Heart left ventricle (tissue), 16 donors: ENCODE measurements around the gene CENPV. TPM values are rescaled to one million over a fixed set of nuclear protein-coding genes. Genes with fewer than 3 reads are reported as not detected.

ENCODE experiments used
- ATAC-seq, 4 donors: fragments of 200-7000 bp; cut with Tn5 transposase; one replicate each; pipeline ENCODE4 v1.9.1; 2020 to 2022; ENCODE audit warnings: moderate library complexity in 4 of 4, mild to moderate bottlenecking in 3 of 4, moderate number of reproducible peaks in 1 of 4
- DNase-seq, 5 donors: peaks; one replicate each; pipeline ENCODE4 v3.0.0-alpha.2; 2020
- H3K27ac ChIP-seq, 12 donors: fragments of 200-600 bp; sonication (generic) in 4 of 12; one replicate each; pipeline versions ENCODE4 v1.5.0 to v1.8.0; 2016 to 2022; ENCODE audit warnings: mild to moderate bottlenecking in 2 of 12
- H3K27me3 ChIP-seq, 9 donors: fragments of 200-600 bp; sonication (generic) in 2 of 9; one replicate each; pipeline versions ENCODE4 v1.5.1 to v1.8.0; 2016 to 2022; ENCODE audit warnings: mild to moderate bottlenecking in 3 of 9
- H3K36me3 ChIP-seq, 9 donors: fragments of 200-600 bp; sonication (generic) in 2 of 9; one replicate each; pipeline versions ENCODE4 v1.5.0 to v1.8.0; 2018 to 2022; ENCODE audit warnings: mild to moderate bottlenecking in 2 of 9
- H3K4me1 ChIP-seq, 12 donors: fragments of 200-600 bp; sonication (generic) in 4 of 12; one replicate each; pipeline versions ENCODE4 v1.5.0 to v1.8.0; 2016 to 2022; ENCODE audit warnings: mild to moderate bottlenecking in 3 of 12
- H3K4me3 ChIP-seq, 12 donors: fragments of 200-600 bp; sonication (generic) in 4 of 12; one replicate each; pipeline versions ENCODE4 v1.5.0 to v1.8.0; 2017 to 2022; ENCODE audit warnings: mild to moderate bottlenecking in 9 of 12, moderate library complexity in 4 of 12
- H3K9me3 ChIP-seq, 12 donors: fragments of 200-600 bp; sonication (generic) in 4 of 12; one replicate each; pipeline versions ENCODE4 v1.5.0 to v1.8.0; 2016 to 2022; ENCODE audit warnings: mild to moderate bottlenecking in 1 of 12
- CTCF ChIP-seq, 12 donors: fragments of 200-600 bp; sonication (generic) in 4 of 12; IDR thresholded peaks; one replicate each; pipeline versions ENCODE4 v1.5.0 to v1.8.0; 2018 to 2022; ENCODE audit warnings: antibody characterized with exemption in 12 of 12, mild to moderate bottlenecking in 5 of 12
- POLR2A ChIP-seq, 2 donors: fragments of 450-650 bp; IDR thresholded peaks; one replicate each; pipeline ENCODE4 v1.6.1; 2017; ENCODE audit warnings: antibody characterized with exemption in 2 of 2, mild to moderate bottlenecking in 2 of 2, moderate library complexity in 2 of 2
- WGBS, 4 donors: extraction: QIAGEN DNeasy Blood & Tissue Kit in 2 of 4; methylation state at CpG; one replicate each; pipeline versions ENCODE4 v1.1.5 to v1.1.7; 2013 to 2018; 5-methylcytosine and 5-hydroxymethylcytosine counted together
- intact Hi-C, 10 donors: fragments of 100-400 bp; cut with DNase I; formaldehyde crosslinking; loops; one replicate each; pipeline versions ENCODE4 v1.11.1 to v1.14.2; 2022
- polyA plus RNA-seq, 2 donors: library from polyadenylated mRNA; stranded (reverse); fragments of 200-250 nt; gene quantifications; one replicate each; pipeline ENCODE4 v1.2.3, GENCODE V29; 2013
- total RNA-seq, 9 donors: library from RNA; depleted of rRNA in 2 of 9; stranded (reverse); fragments of >200 nt in 2 of 9; fragmentation: NEBNext Ultra II Directional in 3 of 9; extraction: Animal tissue kit (Norgen Biotek cat#: 25700) in 3 of 9; gene quantifications; one replicate each; pipeline versions ENCODE4 v1.1.0 to v1.2.4, GENCODE V29; 2016 to 2023
- donor health status: ischemic (EF 13 %, LVEDD 7.1; RV severe dilation, severe dysfunction).
- donor health status: healthy with polysubstance abuse.
- donor health status: DM: no; HTN: yes; CAD: no.
- donor health status: DM: no; HTN: no; CAD: no.
- donor health status: ischemic (EF 25% LVEDD 6.9; RV normal size, moderate dysfunction).
- donor health status: ischemic (EF 25% LVEDD 5.7; RV mildly dilated, moderate dysfunction).
- donor health status: healthy.
- donor health status: DM: yes; HTN: yes; CAD: no.
- donor health status: ischemic (EF 35%, LVEDD 5.7; RV mildly dilated, moderate dysfunction).
- donor health status: nonischemic (EF 11% LVEDD 7.7; RV severe dilation, severe dysfunction).
- donor health status: DM: yes; HTN: yes; CAD: no.
- donor health status: PGD.
- donor health status: ischemic (EF 29% LVEDD 5.4; RV normal size, mild dysfunction).
- donor health status: nonischemic (EF 23%, LVEDD 6.1; RV moderate dilation, normal function).

The CENPV gene
- total and polyA plus RNA-seq, 11 donors: 9.1 to 18.7 (median 11.5) TPM

- Histone ChIP-seq H3K9me3 (no peaks in the 10 kb centered on the region), H3K27me3 (no peaks in the 10 kb centered on the region), H3K4me3 (no peak overlapping the region), H3K36me3 (peaks cover 0 to 41% (median 8%) of the 10 kb centered on the region in 9 donors), H3K27ac (no peak overlapping the region), H3K4me1 (no peaks in the 10 kb centered on the region)
- TF ChIP-seq POLR2A (IDR thresholded peaks at IDR 0.05): no peak
- TF ChIP-seq CTCF (IDR thresholded peaks at IDR 0.05): peak in 6 of 12 donors; percentile 7 to 35 (median 18)
- ATAC-seq (no peak), DNase-seq (no peak)
- intact Hi-C loops: no loop called here
- 75 to 82% (median 76%) methylated on average over 3 of the region's 3 CpGs for WGBS, 4 donors
Observed at GRCh38 chr17:16304830-16305229, 48.4 kb downstream of the CENPV start.

GRCh38 chr17:16302856-16303255 is 50.4 kb downstream of the CENPV start:
- Histone ChIP-seq H3K27ac (no peak overlapping the region), H3K36me3 (peaks cover 0 to 44% (median 8%) of the 10 kb centered on the region in 9 donors), H3K4me3 (no peak overlapping the region), H3K9me3 (no peaks in the 10 kb centered on the region), H3K4me1 (no peaks in the 10 kb centered on the region), H3K27me3 (no peaks in the 10 kb centered on the region)
- TF ChIP-seq CTCF (IDR thresholded peaks at IDR 0.05) (no peak), POLR2A (IDR thresholded peaks at IDR 0.05) (no peak)
- 86 to 90% (median 88%) methylated on average over 4 of the region's 4 CpGs for WGBS, 4 donors
- ATAC-seq (no peak), DNase-seq (no peak)
- intact Hi-C loops: no loop called here

GRCh38 chr17:16301963-16302855 is 51.1 kb downstream of the CENPV start:
- Histone ChIP-seq H3K4me3 (no peak overlapping the region), H3K4me1 (no peaks in the 10 kb centered on the region), H3K36me3 (peaks cover 0 to 44% (median 8%) of the 10 kb centered on the region in 9 donors), H3K9me3 (no peaks in the 10 kb centered on the region), H3K27ac (no peak overlapping the region), H3K27me3 (no peaks in the 10 kb centered on the region)
- 93 to 96% (median 96%) methylated on average over 13 of the region's 13 CpGs for WGBS, 4 donors
- ATAC-seq (no peak), DNase-seq (no peak)
- no peak for TF ChIP-seq CTCF (IDR thresholded peaks at IDR 0.05)
- TF ChIP-seq POLR2A (IDR thresholded peaks at IDR 0.05): no peak
- intact Hi-C loops: no loop called here

GRCh38 chr17:16300554-16300953 is 52.7 kb downstream of the CENPV start:
- Histone ChIP-seq H3K4me1 (no peaks in the 10 kb centered on the region), H3K36me3 (peaks cover 0 to 30% (median 8%) of the 10 kb centered on the region in 9 donors), H3K4me3 (no peak overlapping the region), H3K27me3 (no peaks in the 10 kb centered on the region), H3K9me3 (no peaks in the 10 kb centered on the region), H3K27ac (no peak overlapping the region)
- 97 to 98% (median 98%) methylated on average over 3 of the region's 3 CpGs for WGBS, 4 donors
- intact Hi-C loops: no loop called here
- TF ChIP-seq POLR2A (IDR thresholded peaks at IDR 0.05) (no peak), CTCF (IDR thresholded peaks at IDR 0.05) (no peak)
- DNase-seq (no peak), ATAC-seq (no peak)
